HG03575 (cell line): ENCODE results near the gene ABTB2.
"Not testable (repeated sequence)": the region's sequence is repeated elsewhere in the genome, so short reads cannot be mapped to it uniquely, and the experiment has no call there.

ENCODE experiments used
- ATAC-seq: cut with Tn5 transposase; IDR thresholded peaks from one replicate; pipeline ENCODE4 v1.9.1; 2021; ENCODE audit not compliant: unreplicated experiment, insufficient number of reproducible peaks, low FRiP score; ENCODE audit errors: extremely low read depth

ABTB2 gene

DNA sequence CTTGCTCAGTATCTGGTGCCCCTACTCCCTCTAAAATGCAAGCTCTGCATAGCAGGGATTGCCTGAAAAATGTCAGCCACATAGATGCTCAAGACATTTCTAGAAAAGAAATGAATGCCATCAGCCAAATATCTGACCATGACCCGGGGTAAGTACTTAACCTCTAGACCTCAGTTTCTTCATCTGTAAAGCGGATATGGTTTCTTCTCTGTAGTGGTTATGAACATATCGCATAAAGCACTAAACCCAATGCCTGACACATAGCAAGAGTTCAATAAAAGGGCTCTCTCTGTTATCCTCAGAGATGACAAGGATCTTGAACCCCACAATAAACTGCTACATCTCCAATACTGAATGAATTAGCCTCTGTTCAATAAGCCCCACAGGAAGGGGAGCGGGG, 122.6 kb downstream of the ABTB2 start:
- ATAC-seq = no peak

DNA sequence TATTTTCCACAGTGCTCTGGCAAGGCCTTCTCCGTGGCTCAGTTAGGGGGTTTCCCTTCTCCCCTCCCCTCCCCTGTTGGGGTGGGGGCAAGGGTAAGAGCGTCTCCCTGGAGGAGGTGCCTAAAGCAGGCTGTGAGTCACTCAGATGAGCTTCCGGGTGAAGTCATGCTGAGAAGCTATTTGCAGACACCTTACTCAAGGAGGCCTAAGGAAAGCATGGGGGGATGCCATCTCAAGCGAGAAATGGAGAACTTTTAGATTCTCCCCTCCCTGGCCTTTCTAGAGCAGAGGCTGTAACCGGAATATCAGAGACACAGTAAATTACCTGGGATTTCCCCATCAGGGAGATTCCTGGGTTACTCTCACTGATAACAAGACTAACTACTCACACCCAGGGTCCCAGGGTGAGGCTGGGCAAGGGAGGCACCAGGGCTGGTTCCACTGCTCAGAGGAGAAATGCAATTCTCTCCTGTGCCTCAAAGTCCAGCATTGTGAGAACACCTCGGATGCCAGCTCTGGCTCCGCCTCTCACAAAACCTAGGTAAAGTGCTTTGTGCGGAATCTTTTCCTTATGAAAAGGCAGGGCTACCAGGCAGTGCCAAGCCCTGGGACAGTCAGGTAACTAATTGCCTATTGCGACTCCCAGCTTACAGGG, 123.6 kb downstream of the ABTB2 start:
- peak; percentile 38 for ATAC-seq

DNA sequence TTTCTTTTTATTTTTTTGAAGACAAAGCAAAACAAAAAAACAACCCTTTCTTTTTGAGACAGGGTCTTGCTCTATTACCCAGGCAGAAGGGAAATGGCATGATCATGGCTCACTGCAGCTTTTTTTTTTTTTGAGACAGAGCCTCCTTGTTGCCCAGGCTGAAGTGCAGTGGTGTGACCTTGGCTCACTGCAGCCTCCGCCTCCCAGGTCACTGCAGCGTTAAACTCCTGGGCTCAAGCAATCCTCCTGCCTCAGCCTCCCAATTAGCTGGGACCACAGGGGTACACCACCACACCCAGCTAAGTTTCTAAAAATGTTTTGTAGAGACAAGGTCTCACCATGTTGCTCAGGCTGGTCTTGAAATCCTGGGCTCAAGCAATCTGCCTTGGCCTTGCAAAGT, 124.6 kb downstream of the ABTB2 start:
- no peak for ATAC-seq

DNA sequence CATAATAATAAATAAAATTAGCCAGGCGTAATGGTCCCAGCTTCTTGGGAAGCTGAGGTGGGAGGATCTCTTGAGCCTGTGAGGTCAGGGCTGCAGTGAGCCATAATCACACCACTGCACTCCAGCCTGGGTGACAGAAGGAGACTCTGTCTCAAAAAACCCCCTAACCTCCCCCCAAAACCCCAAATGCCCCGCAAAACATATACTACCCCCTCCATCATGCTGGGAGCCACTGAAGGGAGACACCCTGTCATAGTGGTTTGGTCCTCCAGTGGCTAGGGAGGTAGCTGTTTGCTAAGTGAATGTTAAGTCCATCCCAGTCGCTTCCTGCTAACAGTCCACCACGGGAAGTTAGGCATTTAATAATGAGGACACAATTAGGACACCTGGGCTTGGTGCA, 125.0 kb downstream of the ABTB2 start:
- no peak for ATAC-seq

DNA sequence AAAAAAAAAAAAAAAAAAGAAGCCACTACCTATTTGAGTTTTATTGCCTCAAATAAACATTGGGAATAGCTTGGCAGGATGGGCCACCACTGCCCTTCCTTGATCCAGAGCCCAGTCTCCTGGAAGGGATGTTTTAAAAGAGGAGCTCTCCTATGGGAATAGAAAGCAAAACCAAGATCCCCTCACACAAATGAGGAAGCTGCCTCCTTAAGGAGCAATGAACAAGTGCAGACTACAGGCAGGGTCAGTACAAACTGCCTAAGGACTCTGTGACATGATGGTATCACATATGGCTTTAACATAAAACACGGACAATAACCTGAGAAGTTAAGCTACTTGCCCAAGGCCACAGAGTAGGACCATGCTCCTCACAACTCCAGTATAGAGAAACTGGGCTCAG, 131.6 kb downstream of the ABTB2 start:
- ATAC-seq = no peak

DNA sequence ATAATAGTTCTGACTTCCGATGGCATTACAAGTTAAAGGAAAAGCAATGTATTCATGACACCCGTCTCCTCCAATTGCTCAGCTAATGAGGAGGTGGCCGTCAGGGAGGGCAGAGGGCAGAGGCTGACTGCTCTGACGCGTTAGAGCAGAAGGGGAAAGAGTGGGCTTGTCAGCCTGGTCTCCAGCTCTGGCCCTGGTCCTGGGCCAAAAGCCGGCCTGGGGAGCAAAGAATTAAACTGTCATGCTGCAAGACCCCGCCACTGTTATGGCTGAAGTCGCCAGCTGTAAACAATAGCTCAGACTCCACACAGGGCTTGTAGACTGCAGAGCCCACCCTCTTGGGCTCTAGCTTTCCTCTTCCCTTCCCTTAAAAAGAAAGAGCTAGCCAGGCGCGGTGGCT, 132.7 kb downstream of the ABTB2 start:
- ATAC-seq = no peak

DNA sequence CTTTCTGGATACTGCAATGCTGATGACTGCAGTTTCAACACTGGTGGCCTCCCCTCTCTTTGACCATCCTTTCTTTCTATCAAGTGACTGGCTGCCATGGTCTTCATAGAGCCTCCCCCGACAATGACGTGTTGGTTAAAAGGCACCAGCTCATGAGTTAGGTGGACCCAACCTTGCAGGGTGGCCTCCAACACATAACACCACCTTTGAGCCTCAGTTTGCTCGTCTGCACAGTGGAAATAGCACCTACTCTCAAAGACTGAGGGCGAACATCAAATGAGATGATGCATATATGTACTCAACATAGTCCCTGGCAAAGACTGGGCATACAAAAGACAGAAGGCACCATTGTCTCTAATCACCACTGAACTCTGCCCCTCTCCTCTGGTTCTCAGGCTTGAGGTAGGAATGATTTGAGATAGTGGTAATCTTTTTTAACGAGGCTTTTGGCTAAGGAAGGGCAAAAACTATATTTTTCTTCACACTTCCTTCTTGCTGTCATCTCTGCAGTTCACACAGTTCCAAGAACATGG, 133.3 kb downstream of the ABTB2 start:
- no peak for ATAC-seq

DNA sequence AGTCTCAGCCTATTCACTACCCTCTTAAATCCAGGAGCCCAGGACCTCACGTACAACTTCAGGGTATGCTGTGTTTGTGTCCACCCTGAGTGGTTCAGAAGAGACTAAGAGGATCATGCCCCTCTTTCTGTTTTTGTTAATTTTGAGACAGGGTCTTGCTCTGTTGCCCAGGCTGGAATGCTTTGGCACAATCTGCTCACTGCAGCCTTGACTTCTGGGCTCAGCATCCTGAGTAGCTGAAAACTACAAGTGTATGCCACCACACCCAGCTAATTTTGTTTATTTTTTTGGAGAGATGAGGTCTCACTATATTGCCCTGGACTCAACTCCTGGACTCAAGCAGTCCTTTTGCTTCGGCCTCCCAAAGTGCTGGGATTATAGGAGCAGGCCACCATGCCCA, 133.9 kb downstream of the ABTB2 start:
- no peak for ATAC-seq

DNA sequence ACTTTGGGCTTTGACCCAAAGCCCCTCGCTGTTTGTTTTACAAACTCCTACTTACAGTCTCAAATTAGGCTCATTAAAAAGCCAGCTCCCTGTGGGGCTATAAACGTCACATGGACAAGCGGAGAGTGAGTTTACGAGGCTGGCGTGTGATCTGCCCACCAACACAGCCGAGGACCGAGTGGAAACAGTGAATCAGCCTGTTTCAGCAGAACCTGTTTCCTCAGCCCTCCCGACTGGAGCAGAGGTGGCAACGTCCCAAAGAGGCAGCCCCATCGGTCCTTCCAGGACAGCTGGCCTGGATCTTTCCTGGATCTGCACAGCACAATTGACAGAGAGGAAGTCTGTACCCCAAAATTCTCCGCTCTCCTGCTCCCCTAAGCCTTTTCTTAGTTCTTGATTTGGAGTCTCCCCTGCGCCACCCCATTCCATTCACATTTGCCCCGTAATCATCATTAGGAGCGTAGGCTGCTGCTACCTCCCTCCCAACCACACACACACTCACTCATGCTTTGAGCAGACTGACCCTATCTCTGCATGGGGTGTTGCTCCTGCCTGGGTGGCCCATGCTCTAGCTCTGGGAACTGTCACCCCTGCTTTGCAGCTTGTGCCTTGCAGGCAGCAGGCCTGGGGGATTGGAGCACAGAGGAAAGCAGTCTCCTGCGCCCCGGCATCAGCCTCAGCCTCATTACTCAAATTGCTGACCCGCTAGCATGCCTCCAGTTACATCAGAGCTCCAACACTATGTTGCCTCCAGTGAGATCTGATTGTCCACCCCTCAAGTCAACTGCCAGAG, 134.6 kb downstream of the ABTB2 start:
- ATAC-seq = no peak

DNA sequence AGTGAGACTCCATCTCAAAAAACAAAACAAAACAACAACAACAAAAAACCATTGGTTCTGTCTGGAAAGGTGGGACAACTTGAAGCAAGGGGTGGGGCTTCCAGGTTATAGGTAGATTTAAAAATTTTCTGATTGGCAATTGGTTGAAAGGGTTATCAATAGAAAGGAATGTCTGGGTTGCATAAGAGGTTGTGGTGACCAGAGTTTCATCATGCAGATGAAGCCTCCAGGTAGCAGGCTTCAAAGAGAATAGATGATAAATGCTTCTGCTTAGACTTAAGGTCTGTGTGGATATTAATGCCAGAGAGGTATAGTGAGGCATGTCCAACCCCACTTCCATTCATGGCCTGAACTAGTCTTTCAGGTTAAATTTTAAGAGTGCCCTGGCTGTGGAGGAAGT, 135.8 kb downstream of the ABTB2 start:
- ATAC-seq = no peak

DNA sequence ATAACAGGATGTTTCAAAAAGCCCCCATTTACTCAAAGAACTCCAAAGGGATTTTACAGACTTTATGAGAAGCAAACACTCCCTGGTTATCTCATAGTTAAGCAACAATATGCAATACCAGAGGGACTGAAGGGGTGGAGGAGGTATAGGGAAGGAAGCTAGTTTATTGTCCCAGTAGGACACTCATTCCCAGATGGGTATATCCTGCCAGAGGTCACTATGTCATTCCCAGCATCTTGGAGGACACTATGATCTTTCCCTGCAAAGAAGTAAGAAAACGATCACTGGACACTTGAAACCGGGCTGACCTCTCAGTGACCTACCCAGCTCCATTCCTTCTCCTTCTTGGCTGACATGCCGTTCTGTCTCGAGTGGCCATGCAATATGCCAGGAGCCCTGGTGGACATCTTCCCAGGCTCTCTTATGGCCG, 137.9 kb downstream of the ABTB2 start:
- ATAC-seq = no peak

DNA sequence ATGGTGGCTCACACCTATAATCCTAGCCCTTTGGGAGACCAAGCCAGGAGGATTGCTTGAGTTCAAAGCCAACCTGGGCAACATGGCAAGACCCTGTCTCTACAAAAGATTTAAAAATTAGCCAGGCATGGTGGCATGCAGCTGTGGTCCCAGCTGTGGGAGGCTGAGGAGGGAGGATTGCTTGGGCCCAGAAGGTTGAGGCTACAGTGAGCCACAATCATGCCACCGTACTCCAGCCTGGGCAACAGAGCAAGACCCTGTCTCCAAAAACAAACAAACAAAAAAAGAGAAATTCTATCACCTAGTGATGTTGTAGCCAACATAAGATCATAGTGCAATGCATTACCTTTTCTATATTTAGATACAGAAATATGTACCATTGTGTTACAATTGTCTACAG, 138.5 kb downstream of the ABTB2 start:
- ATAC-seq = no peak

DNA sequence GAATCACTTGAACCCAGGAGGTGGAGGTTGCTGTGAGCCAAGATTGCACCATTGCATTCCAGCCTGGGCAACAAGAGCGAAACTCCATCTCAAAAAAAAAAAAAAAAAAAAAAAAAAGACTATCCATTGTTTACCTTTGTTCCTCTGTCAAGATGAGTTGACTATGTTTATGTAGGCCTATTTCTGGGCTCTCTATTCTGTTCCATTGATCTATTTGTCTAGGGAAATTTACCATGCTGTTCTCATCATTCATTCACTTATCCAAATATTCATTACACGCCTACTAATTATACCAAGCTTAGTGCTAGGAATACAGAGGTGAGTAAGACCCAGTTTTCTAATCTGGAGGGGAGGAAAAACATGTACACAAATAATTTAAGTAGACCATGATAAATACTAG, 139.1 kb downstream of the ABTB2 start:
- not testable (repeated sequence) for ATAC-seq

DNA sequence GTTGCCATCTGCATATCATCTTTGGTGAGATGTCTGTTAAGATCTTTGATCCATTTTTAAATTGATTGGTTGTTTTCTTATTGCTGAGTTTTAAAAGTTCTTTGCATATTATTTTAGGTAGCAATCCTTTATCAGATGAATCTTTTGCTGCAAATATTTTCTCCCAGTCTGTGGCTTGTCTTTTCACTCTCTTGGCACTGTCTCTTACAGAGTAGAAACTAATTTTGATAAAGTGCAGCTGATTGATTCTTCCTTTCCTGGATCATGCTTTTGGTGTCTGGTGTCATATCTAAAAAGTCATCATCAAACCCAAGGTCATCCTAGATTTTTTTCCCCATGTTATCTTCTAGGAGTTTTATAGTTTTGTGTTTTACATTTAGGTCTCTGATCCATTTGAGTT, 139.7 kb downstream of the ABTB2 start:
- no peak for ATAC-seq

DNA sequence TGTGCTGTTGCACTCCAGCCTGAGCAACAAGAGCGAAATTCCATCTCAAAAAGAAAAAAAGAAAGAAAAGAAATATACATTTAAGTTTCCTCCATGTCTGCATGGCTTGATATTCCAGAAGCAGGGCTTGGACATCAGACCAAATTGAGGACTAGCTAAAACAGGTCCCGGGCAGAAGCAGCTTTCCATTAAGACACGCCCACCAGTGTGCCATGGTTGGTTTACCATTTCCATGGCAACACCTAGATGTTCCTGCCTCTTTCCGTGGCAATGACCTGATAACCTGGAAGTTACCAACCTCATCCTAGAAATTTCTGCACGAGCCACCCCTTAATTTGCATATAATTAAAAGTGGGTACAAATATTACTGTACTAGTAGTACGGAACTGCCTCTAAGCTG, 141.1 kb downstream of the ABTB2 start:
- ATAC-seq = no peak

DNA sequence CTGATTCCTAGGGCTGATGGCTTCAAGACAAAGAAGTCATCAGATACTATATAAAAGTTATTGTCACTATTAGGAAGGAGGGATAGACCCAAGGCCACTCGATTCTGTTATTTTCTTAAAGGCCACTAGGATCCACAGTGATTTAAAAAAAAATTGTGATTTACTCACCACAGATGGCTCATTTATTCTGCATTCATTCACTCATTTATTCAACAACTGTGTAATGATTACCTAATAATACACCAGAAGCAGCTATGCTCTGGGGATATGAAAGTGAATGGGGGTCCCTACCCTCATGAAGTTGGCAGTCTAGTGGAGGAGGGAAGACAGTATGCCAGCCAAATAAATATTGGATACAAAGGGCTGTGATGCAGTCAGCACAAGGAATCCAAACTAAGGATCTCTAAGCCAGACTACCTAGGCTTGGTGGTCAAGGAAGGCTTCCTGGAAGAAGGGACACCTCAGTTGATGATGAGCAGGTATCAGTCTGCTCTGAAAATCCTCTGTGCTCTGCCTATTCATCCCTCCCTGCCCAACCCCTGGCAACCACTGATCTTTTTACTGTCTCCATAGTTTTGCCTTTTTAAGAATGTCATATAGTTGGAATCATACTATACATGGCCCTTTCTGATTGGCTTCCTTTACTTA, 141.9 kb downstream of the ABTB2 start:
- no peak for ATAC-seq

DNA sequence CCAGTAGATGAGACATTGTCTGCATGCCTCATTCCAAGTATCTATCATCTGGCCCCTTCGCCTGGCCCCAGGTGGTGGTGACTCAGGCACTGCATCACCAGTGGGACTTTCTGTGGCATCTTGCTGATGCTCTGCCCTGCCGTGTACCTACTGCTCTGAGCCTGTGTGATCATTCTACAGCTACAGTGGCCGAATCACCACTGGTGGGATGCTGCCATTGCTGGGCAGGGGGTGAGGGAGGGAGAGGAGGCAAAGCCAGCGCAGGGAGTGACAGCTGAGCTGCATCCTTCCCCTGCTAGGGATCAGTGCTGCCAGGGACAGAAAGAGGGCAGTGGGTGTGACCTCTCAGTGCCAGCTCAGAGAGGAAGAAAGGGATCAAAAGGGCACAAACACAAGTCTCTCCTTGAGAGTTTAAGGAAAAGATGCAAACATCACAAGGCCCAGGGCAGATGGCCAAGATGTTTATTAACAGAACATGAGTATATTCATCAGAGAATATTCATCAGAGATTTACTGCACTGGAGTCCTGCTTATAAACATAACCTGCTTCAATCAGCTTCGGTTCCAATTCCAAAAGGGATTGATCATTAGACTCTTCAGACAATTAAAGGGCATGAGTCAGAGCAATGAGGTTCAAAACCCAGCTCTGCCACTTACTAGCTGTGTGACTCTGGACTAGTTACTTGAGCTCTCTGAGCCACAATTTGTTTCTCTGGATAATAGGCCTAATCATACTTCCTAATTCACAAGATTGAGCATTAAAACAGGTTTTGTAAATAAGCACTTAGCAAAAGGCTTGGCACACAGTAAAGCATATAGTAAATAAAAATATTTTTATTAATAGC, 142.6 kb downstream of the ABTB2 start:
- no peak for ATAC-seq

DNA sequence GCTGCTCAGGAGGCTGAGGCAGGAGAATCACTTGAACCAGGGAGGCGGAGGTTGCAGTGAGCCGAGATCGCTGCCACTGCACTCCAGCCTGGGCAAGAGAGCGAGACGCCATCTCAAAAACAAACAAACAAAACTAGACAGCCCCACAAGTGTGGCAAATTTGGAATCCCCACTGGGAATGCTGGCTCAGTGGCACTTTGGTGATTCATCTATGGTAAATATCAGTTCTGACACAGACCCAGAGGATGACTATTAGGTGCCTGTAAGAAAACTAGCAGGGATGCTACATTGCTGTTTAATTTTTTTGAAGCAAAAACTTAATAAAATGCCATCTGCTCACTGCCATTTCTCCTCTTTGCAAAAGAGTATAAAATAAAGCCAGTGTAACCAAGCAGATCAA, 144.4 kb downstream of the ABTB2 start:
- ATAC-seq = no peak

DNA sequence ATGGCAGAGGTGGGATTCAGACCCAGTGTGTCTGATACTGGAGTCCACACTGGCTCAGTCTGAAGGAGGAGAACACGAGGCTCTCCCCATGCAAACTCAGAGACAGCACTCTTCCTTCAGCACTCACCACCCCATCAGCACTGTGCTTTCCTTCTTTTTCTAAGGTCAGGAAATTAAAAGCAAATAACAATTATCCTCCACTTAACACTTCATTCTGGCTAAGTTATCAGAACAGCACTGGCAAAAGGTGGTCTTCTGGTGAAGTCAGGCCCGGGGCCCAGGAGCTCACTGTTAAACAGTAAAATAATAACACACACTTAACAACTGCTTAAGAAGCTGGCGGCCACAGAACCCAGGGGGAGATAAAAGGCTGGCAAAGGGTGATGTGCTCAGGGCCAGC, 145.2 kb downstream of the ABTB2 start:
- ATAC-seq = no peak
